Mucosa of rectum (tissue), 2 donors: Measurements from ENCODE around the gene ANO6.

ENCODE experiments used
- H3K27ac ChIP-seq, 2 donors: one replicate each; pipeline ENCODE4 v1.7.0; 2013; ENCODE audit warnings: inconsistent platforms in 2 of 2, low read depth in 2 of 2, low read length in 2 of 2
- H3K27me3 ChIP-seq, 2 donors: one replicate each; pipeline ENCODE4 v1.7.0; 2013; ENCODE audit warnings: low read length in 2 of 2; ENCODE audit not compliant: control insufficient read depth in 2 of 2, insufficient read depth in 2 of 2
- H3K36me3 ChIP-seq, 2 donors: one replicate each; pipeline ENCODE4 v1.7.0; 2013; ENCODE audit warnings: low read length in 2 of 2; ENCODE audit not compliant: control insufficient read depth in 2 of 2, insufficient read depth in 2 of 2
- H3K4me1 ChIP-seq, 2 donors: one replicate each; pipeline ENCODE4 v1.7.0; 2013; ENCODE audit warnings: low read length in 2 of 2, mild to moderate bottlenecking in 1 of 2; ENCODE audit not compliant: control insufficient read depth in 2 of 2, insufficient read depth in 2 of 2
- H3K4me3 ChIP-seq, 2 donors: one replicate each; pipeline ENCODE4 v1.7.0; 2013; ENCODE audit warnings: low read length in 2 of 2
- H3K9ac ChIP-seq, 2 donors: one replicate each; pipeline ENCODE4 v1.7.0; 2013; ENCODE audit warnings: low read length in 2 of 2, low read depth in 1 of 2, mild to moderate bottlenecking in 1 of 2
- H3K9me3 ChIP-seq, 2 donors: one replicate each; pipeline ENCODE4 v1.7.0; 2013; ENCODE audit warnings: low read length in 2 of 2; ENCODE audit not compliant: control insufficient read depth in 2 of 2
- donor health status: healthy.
- donor health status: Normal muscosa, but diverticular disease.

ANO6 gene

DNA sequence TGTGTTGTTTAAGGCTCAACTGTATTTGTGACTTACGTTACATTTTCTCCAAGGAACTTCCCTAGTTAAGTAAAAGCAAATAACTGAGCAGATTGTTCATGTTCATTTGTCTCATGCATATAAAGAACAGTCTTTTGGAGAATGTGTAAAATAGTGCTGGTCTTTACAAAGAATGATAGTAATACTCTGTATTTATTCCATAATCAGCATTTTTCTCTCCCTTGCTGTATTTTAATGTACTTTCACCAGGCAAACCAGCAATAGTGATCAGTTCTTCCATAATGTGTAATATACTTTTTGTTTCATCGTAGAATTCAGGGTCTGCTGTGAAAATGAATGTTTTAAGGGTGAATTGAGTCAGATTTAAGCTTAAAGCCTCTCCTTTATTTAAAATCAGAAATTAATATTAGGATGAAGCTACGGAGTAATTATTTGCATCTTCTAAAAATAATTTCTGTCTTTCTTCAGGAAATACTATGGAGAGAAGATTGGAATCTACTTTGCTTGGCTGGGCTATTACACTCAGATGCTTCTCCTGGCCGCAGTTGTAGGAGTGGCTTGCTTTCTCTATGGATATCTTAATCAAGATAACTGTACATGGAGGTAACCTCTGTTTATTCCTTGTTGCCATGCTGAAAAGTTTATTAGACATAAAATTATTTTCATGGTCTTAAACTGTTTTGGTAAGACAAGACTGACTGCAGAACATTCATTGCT is 141.1 kb downstream of the ANO6 start:
- no peaks in the 10 kb centered on the region for H3K27me3 ChIP-seq
- H3K9me3 ChIP-seq = no peaks in the 10 kb centered on the region
- H3K4me3 ChIP-seq = no peak overlapping the region
- peaks cover 0 to 2% of the 10 kb centered on the region in 2 donors for H3K36me3 ChIP-seq
- H3K9ac ChIP-seq = no peak overlapping the region
- no peaks in the 10 kb centered on the region for H3K4me1 ChIP-seq
- no peak overlapping the region for H3K27ac ChIP-seq

- no peak overlapping the region for H3K27ac ChIP-seq
- H3K27me3 ChIP-seq = no peaks in the 10 kb centered on the region
- H3K36me3 ChIP-seq = peaks cover 0 to 2% of the 10 kb centered on the region in 2 donors
- no peak overlapping the region for H3K4me3 ChIP-seq
- H3K4me1 ChIP-seq = no peaks in the 10 kb centered on the region
- H3K9me3 ChIP-seq = no peaks in the 10 kb centered on the region
- H3K9ac ChIP-seq = no peak overlapping the region
These were observed 141.9 kb downstream of the ANO6 start for GRCh38 chr12:45357539-45358417.

DNA sequence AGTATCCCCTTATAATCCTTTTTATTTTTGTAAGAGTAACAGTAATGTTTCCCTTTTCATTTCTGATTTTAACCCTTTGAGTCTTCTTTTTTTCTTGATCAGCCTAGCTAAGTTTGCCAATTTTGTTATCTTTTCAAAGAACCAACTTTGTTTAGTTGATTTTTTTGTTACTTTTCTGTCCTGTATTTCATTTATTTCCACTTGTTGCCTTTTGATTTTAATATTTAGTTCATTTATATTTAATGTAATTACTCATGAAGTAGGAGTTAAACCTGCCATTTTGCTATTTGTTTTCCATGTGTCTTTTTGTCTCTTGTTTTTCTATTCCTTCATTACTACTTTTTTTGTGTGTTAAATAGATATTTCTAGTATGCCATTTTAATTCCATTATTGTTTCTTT is 146.4 kb downstream of the ANO6 start:
- no peak overlapping the region for H3K4me3 ChIP-seq
- no peaks in the 10 kb centered on the region for H3K27me3 ChIP-seq
- no peaks in the 10 kb centered on the region for H3K36me3 ChIP-seq
- no peaks in the 10 kb centered on the region for H3K4me1 ChIP-seq
- no peaks in the 10 kb centered on the region for H3K9me3 ChIP-seq
- no peak overlapping the region for H3K9ac ChIP-seq
- H3K27ac ChIP-seq = no peak overlapping the region

DNA sequence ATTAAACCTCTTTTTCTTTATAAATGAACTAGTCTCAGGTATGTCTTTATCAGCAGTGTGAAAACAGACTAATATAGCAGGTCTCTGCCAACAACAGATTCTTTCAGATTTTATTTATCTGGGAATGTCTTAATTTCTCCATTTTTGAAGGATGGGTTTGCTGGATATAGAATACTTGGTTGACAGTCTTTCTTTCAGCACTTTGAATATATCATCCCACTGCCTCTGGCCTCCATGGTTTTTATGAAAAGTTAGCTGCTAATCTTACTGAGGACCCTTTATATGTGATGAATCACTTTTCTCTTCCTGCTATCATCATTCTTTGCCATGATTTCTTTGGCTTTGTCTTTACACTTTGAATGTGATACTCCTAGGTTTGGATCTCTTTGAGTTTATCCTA is 148.0 kb downstream of the ANO6 start:
- no peaks in the 10 kb centered on the region for H3K27me3 ChIP-seq
- H3K27ac ChIP-seq = no peak overlapping the region
- no peak overlapping the region for H3K4me3 ChIP-seq
- H3K9me3 ChIP-seq = no peaks in the 10 kb centered on the region
- H3K36me3 ChIP-seq = no peaks in the 10 kb centered on the region
- no peak overlapping the region for H3K9ac ChIP-seq
- no peaks in the 10 kb centered on the region for H3K4me1 ChIP-seq

DNA sequence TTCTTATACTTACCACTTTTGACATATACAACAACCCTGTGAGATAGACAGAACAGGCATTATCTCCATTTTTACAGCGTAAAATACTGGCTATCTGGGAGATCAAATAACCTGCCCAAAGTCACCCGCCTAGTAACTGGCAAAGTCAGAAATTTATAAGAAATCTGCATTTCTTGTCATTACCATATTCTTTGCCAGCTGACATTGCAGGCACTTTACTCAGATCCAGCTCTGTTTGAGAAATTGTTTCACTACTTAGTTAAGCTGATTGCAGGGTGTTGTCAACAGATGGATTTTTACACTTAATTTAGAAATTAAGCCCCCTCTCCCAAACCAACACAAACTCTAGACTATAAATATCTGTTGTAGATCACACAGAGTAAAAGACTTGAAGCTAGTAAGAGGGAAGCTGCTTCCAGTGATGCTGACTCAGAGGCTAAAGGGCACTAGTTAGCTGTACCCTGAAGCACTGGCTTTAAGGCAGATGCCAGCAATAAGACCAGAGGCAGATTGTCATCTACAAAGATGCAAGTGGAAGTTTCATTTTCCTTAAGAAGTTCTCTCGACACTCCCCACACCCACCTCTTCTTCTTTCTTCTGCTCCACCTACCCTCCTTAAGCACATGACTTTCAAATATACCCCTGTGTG is 153.1 kb downstream of the ANO6 start:
- H3K4me3 ChIP-seq = no peak overlapping the region
- no peak overlapping the region for H3K9ac ChIP-seq
- H3K9me3 ChIP-seq = no peaks in the 10 kb centered on the region
- H3K27ac ChIP-seq = no peak overlapping the region
- H3K36me3 ChIP-seq = peaks cover 0 to 5% of the 10 kb centered on the region in 2 donors
- H3K27me3 ChIP-seq = no peaks in the 10 kb centered on the region
- H3K4me1 ChIP-seq = no peaks in the 10 kb centered on the region

- Histone ChIP-seq H3K27me3 (no peaks in the 10 kb centered on the region), H3K27ac (no peak overlapping the region), H3K4me3 (no peak overlapping the region), H3K4me1 (no peaks in the 10 kb centered on the region), H3K9ac (no peak overlapping the region), H3K36me3 (peaks cover 0 to 3% of the 10 kb centered on the region in 2 donors), H3K9me3 (no peaks in the 10 kb centered on the region)
These were observed 161.9 kb downstream of the ANO6 start for GRCh38 chr12:45377815-45378214.

- no peaks in the 10 kb centered on the region for H3K9me3 ChIP-seq
- peaks cover 0 to 3% of the 10 kb centered on the region in 2 donors for H3K36me3 ChIP-seq
- no peak overlapping the region for H3K4me3 ChIP-seq
- H3K27ac ChIP-seq = no peak overlapping the region
- H3K4me1 ChIP-seq = no peaks in the 10 kb centered on the region
- no peaks in the 10 kb centered on the region for H3K27me3 ChIP-seq
- H3K9ac ChIP-seq = no peak overlapping the region
These were observed 163.4 kb downstream of the ANO6 start for GRCh38 chr12:45379261-45379660.

DNA sequence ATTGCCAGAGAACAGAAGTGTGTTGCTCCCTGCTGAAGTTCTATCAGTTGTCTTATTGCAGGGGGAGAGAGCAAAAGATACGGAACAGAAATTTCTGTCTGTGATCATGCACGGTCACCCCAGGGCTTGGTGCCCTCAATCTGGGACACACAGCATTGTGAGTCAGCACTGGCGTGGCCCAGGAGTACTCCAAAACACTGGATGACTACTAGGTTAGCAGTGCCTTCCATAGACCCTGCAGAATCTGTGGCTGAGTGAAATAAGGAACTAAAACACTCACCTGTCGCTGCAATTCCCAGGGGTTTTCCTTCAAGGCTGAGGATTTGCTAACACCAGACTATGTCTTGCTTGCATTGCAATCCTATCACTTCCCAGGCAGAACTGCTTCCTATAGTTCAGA is 165.5 kb downstream of the ANO6 start:
- H3K4me3 ChIP-seq = no peak overlapping the region
- H3K4me1 ChIP-seq = no peaks in the 10 kb centered on the region
- H3K9ac ChIP-seq = no peak overlapping the region
- no peaks in the 10 kb centered on the region for H3K9me3 ChIP-seq
- no peak overlapping the region for H3K27ac ChIP-seq
- no peaks in the 10 kb centered on the region for H3K27me3 ChIP-seq
- peaks cover 0 to 3% of the 10 kb centered on the region in 2 donors for H3K36me3 ChIP-seq

DNA sequence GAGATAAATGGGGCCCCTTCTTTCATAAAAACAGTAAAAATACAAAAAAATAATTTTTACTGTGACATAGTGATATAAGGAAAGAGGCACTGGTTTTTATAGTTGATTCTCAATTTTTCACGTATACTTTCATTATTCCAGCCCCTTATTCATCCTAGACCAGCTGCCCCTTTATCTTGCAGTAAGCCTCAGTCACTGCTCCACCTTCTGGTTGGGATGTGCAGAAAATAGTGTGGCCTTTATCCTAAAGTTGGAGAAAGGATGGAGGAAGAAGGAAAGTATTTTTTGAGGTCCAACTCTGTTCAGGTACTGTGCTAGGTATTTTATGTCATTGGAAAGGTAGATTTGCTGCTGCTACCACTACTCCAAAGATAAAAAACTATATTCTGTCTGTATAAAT is 172.7 kb downstream of the ANO6 start:
- Histone ChIP-seq H3K4me3 (no peak overlapping the region), H3K9me3 (no peaks in the 10 kb centered on the region), H3K36me3 (no peaks in the 10 kb centered on the region), H3K27me3 (no peaks in the 10 kb centered on the region), H3K27ac (no peak overlapping the region), H3K9ac (no peak overlapping the region), H3K4me1 (no peaks in the 10 kb centered on the region)

DNA sequence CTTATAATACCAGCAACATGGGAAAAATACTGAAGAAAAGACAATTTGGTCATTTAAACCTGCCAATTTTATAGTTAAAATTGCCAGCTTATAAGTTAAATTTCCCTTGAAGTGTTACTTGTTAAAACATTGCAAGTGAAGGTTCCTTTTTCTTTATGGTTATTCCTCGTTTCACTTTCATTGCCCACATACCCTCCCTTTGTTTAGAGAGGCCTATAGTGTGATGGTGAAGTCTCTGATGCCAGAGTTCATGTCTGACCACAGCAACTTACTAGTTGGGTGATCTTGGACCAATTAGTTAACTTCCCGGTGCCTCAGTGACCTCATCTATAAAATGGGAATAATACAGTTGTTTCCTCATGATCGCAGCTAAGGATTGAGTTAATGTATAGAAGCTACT is 173.5 kb downstream of the ANO6 start:
- Histone ChIP-seq H3K36me3 (no peaks in the 10 kb centered on the region), H3K27ac (no peak overlapping the region), H3K9ac (no peak overlapping the region), H3K4me1 (no peaks in the 10 kb centered on the region), H3K27me3 (no peaks in the 10 kb centered on the region), H3K9me3 (no peaks in the 10 kb centered on the region), H3K4me3 (no peak overlapping the region)
